Neural cell (in vitro differentiated cells): Measurements from ENCODE around the gene TNFRSF19.

Experiments
- EZH2 ChIP-seq: fragments of 200-600, 300-800 bp; shearing (Covaris generic), sonication (generic); IDR thresholded peaks from 2 replicates; pipeline ENCODE4 v1.6.1; 2014; ENCODE audit warnings: antibody characterized with exemption, low read length, borderline replicate concordance, mild to moderate bottlenecking; ENCODE audit not compliant: insufficient read depth, poor library complexity, severe bottlenecking
- MXI1 ChIP-seq: fragments of 450-650 bp; conservative IDR thresholded peaks from 2 replicates; pipeline ENCODE4 v1.6.1; 2014; ENCODE audit warnings: antibody characterized with exemption, mild to moderate bottlenecking; ENCODE audit not compliant: poor library complexity, severe bottlenecking
- POLR2AphosphoS5 ChIP-seq: IDR thresholded peaks from 2 replicates; pipeline ENCODE4 v1.6.1; 2012
- SMC3 ChIP-seq: fragments of 450-650 bp; conservative IDR thresholded peaks from 2 replicates; pipeline ENCODE4 v1.6.1; 2014; ENCODE audit warnings: antibody characterized with exemption, mild to moderate bottlenecking, moderate library complexity; ENCODE audit not compliant: poor library complexity
- TF ChIP-seq, protein P1 (sequence below): fragments of 450-650 bp; IDR thresholded peaks from 2 replicates; pipeline ENCODE4 v1.5.1; 2014; ENCODE audit warnings: antibody characterized with exemption, mild to moderate bottlenecking, moderate library complexity; ENCODE audit not compliant: poor library complexity, severe bottlenecking

DNA sequence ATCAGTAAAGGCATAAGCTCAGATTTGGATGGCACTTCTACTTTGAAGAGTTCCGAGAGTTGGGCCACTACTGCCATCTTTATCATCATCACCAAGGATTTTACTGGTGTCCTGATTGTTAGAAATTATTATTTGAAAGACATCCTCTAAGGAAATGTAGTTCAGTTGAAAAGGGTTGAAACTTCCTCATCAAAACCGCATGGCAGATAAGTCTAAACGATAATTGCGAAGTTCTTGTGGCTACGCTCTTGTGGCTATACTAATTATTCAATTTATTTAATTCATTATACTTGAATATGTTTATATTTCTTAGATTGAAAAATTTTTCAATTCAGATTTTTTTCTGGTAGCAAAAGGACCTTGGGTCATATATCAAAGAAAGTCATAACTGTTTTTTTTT, 22.4 kb downstream of the TNFRSF19 start:
- TF ChIP-seq, protein P1, sequence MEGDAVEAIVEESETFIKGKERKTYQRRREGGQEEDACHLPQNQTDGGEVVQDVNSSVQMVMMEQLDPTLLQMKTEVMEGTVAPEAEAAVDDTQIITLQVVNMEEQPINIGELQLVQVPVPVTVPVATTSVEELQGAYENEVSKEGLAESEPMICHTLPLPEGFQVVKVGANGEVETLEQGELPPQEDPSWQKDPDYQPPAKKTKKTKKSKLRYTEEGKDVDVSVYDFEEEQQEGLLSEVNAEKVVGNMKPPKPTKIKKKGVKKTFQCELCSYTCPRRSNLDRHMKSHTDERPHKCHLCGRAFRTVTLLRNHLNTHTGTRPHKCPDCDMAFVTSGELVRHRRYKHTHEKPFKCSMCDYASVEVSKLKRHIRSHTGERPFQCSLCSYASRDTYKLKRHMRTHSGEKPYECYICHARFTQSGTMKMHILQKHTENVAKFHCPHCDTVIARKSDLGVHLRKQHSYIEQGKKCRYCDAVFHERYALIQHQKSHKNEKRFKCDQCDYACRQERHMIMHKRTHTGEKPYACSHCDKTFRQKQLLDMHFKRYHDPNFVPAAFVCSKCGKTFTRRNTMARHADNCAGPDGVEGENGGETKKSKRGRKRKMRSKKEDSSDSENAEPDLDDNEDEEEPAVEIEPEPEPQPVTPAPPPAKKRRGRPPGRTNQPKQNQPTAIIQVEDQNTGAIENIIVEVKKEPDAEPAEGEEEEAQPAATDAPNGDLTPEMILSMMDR: no peak
- no peak for TF ChIP-seq MXI1
- TF ChIP-seq EZH2: no peak
- TF ChIP-seq SMC3: no peak
- TF ChIP-seq POLR2AphosphoS5: no peak
